ENCODE data around the gene SH2D6. TPM values are rescaled to one million over a fixed set of nuclear protein-coding genes. Genes with fewer than 3 reads are reported as not detected.
"Not testable (repeated sequence)": the region's sequence is repeated elsewhere in the genome, so short reads cannot be mapped to it uniquely, and the experiment has no call there.

SH2D6 gene
- polyA plus RNA-seq, 10 donors, result 0.21 to 1.2 (median 0.65) TPM

DNA sequence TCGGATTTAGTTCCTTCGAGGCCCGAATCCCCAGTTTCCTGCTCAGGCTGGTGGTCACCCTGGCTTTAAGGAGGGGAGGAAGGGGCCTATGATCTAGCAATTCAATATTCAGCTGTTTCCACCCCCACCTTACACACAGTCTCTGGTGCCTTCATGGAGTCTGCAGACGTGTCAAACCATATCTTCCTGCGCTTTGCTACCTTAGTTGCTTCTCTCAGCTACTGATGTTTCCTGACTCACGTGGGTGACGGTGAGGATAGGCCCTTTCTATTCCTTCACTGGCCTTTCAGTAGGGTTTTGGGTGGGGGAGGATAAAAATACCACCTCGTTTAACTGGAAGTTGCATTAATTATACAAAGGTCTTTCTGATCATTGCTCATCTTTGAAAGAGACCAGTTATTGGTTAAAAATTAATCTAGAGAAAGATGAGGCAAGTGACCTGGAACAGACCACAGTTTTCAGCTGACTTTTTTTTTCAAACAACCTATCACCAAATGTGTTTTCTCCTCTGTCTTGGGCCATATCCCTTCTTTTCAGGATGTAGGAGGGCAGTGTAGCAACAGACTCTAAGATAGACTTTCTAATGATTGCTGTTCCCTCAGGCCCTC is 49.7 kb downstream of the SH2D6 start:
- no peak for DNase-seq

DNA sequence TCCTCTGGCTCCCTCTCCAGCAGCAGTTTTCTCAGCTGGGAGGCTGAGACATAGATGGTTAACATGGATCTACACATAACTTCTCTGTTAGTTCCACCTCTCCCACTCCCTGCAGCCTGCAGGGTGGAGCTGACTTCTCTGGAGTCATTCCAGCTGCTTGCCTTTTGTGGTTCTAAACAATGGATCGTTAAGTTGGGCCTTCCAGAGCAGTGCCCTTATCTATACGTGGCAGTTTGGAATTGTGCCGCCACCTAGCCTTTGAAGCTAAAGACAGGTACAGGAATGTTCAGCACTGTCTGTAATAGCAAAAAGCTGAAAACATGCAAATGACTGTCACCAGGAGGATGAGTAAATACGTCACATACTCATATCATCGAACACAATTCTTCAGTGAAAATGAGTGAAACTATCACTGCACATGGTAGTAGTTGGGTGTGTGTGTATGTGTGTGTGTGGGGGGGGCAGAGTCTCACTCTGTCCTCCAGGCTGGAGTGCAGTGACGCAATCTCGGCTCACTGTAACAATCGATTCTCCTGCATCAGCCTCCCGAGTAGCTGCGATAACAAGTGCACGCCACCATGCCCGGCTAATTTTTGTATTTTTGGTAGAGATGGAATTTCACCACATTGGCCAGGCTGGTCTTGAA is 50.3 kb downstream of the SH2D6 start:
- DNase-seq, result peak in 2 of 3 donors; percentile 18 to 48

DNA sequence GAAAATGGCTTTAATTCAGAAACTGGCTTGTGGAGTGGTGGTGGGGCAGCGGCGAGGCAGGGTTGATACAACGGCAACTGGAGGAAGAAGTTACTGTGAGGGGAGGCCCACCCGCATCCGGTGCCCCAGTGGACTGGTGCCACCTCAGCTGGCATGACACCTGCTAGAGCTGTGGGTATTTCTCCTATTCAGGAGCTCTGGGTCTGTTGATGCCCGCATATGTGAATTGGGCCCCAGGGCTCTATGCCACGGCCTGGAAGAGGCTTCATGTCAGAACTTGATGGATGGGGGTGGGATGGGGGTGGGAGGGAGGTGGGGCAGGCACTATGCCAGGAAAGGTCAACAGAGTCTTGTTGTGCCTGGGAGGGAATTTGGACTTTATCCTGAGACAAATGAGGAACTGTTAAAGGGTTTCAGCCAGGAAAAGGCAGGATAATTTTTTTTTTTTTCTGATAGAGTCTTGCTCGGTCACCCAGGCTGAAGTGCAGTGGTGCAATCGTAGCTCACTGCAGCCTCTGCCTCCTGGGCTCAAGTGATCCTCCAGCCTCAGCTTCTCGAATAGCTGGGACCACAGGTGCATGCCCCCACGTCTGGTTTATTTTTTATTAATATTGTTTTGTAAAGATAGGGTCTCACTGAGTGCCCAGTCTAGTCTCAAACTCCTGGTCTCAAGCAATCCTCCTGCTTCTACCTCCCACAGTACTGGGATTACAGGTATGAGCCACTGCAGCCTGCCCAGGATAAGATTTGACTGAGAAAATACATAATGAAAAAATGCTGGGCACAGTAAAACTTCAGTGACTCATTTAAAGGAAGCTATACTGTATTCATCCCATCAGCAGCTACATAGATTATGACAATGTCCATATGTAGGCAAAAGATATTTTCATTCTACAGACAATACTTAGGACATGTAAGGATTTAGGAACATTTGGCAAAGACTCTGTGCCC is 52.6 kb downstream of the SH2D6 start:
- DNase-seq, result peak in 1 of 3 donors; percentile 24

DNA sequence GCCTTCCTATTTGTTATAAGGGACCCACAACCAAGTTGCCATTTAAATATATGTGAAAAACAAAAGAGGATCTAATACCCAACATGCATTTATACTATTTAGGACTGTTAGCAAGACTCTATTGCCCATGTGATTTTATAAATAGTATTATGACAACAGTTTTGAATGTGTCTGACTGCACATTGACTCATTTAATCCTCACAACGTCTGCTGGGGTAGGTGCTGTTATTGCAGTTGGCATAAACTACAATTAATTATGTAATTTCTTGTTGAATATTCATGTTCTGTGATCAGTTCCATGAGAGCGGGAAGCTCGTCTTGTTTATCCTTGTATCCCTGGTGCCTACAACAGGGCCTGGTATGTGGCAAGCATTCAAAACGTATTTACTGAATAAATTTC is 53.7 kb downstream of the SH2D6 start:
- DNase-seq, result no peak

DNA sequence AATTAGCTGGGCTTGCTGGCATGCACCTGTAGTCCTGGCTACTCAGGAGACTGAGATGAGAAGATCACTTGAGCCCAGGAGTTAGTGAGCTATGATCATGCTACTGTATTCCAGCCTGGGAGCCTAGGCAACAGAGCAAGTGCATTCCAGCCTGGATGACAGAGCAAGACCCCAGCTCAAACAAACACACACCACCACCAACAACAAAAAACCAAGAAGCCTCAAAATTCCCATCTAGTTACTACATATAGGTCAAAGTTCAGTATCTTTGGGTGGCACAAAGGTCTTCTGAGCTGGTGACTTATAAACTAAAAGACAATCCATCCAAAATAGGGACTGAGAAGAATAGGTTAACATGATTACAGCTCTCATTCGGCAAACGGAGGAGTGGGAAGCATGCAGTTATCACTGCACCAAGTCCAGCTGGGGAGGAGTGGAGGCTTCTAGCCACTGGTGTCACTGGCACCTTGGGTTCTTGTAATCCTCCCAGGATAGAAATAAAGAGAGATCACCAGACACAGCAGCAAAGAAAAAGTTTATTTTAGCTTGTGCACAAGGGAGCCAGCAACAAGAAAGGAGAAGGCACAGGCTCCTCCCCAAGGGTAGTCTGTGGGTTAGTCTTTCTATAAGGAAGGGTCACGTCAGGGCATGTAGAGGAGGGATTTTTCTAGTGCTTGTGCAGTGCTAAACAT is 57.4 kb downstream of the SH2D6 start:
- DNase-seq, result no peak

DNA sequence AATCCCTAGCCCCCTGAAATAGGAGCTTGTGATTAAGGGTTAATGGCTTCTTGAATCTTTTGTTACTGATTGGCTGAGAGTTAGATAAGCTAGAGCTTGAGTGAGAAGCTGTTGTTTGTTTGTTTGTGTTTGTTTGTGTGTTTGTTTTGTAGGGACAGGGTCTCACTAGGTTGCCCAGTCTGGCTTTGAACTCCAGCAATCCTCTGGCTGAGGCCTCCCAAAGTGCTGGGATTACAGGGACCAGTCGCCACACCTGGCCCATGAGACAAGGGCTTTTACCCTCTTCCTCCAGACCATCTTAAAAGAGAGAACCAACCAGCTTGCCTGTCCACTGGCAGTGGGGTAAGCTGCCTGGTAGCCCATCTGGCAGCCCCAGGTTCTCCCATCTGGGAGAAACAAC is 58.1 kb downstream of the SH2D6 start:
- DNase-seq, result no peak

DNA sequence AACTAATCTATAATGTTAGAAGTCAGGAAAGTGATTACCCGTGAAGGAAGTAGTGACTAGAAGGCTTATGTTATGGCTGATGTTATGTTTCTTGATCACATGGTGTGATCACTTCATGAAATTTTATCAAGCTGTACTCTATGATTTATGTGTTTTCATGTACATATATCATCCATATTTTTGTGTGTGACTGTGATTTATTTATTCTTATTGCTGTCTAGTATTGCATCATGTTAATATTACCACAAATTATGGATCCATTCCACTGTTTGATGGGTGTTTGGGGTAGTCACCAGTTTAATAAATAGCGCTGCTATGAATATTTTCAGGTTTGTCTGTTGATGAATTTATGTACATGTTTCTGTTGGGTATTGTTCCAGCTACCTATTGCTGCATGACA is 59.4 kb downstream of the SH2D6 start:
- no peak for DNase-seq

DNA sequence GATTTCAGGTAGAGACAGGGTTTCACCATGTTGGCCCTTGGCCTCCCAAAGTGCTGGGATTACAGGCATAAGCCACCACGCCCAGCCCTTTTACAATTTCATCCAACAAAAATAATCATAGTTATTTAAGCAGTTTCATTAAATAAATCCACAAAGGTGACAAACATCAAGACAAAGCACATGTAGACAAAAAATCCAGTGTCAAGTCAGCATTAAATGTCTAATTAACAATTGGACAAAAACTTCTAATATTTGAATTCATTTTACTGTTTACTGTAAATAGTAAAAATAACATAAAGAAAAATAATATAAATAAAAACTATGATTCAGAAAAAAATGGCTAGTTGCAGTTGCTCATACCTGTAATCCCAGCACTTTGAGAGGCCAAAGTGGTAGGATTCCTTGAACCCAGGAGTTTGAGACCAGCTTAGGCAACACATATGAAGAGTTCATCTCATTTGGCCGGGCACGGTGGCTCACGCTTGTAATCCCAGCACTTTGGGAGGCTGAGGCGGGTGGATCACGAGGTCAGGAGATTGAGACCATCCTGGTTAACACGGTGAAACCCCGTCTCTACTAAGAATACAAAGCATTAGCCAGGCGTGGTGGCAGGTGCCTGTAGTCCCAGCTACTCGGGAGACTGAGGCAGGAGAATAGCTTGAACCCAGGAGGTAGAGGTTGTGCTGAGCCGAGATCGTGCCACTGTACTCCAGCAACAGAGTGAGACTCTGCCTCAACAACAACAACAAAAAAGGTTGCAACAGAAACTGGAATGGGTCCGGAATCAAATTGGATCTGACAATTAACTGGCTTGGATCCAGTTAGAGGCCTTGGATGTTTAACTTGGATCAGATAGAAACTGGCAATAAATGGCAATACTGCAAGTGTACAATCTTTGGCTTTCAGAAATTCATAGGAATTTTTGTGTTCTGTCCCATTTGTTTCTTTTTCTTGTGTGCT is 63.6 kb downstream of the SH2D6 start:
- DNase-seq, result no peak

DNA sequence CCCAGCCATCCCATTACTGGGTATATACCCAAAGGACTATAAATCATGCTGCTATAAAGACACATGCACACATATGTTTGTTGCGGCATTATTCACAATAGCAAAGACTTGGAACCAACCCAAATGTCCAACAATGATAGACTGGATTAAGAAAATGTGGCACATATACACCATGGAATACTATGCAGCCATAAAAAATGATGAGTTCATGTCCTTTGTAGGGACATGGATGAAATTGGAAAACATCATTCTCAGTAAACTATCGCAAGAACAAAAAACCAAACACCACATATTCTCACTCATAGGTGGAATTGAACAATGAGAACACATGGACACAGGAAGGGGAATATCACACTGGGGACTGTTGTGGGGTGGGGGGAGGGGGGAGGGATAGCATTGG is 66.1 kb downstream of the SH2D6 start:
- not testable (repeated sequence) for DNase-seq

DNA sequence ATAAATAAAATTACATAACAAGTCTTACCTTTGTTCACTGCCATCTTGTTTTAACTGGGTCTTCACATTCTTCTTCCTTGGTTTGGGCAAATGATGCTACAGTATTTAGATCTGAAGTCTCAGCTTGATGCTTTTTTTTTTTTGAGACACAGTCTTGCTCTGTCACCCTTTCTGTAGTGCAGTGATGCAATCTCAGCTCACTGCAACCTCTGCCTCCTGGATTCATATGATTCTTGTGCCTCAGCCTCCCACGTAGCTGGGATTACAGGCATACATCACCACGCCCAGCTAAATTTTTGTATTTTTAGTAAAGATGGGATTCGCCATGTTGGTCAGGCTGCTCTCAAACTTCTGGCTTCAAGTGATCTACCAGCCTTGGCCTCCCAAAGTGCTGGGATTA is 67.3 kb downstream of the SH2D6 start:
- no peak for DNase-seq

Other genes starting within 250 kb of the SH2D6 start
- 10 to 100 TPM; 52.2 to 75.0 (median 67.5) TPM for gene TGOLN2, start 90.7 kb upstream of the SH2D6 start, polyA plus RNA-seq (ENCODE audit: insufficient read length in 10 of 10)
- gene RETSAT, start 64.2 kb upstream of the SH2D6 start, polyA plus RNA-seq (ENCODE audit: insufficient read length in 10 of 10), result 10 to 100 TPM; 12.1 to 17.8 (median 15.5) TPM
- 10 to 100 TPM; 11.1 to 21.3 (median 13.8) TPM for gene ELMOD3, start 63.9 kb upstream of the SH2D6 start, polyA plus RNA-seq (ENCODE audit: insufficient read length in 10 of 10)
- 10 to 100 TPM in 9 of 10 donors, 1 to 10 TPM in 1; 8.1 to 48.6 (median 20.4) TPM for gene CAPG, start 8.3 kb upstream of the SH2D6 start, polyA plus RNA-seq (ENCODE audit: insufficient read length in 10 of 10)
- gene MAT2A, start 120.5 kb downstream of the SH2D6 start, polyA plus RNA-seq (ENCODE audit: insufficient read length in 10 of 10), result 100 to 1,000 TPM; 153 to 268 (median 198) TPM
- gene GGCX, start 142.8 kb downstream of the SH2D6 start, polyA plus RNA-seq (ENCODE audit: insufficient read length in 10 of 10), result 10 to 100 TPM; 20.0 to 26.3 (median 23.5) TPM
- gene VAMP8, start 158.9 kb downstream of the SH2D6 start, polyA plus RNA-seq (ENCODE audit: insufficient read length in 10 of 10), result 10 to 100 TPM in 9 of 10 donors, 1 to 10 TPM in 1; 8.0 to 18.6 (median 13.2) TPM
- gene VAMP5, start 165.7 kb downstream of the SH2D6 start, polyA plus RNA-seq (ENCODE audit: insufficient read length in 10 of 10), result 10 to 100 TPM; 27.2 to 48.3 (median 36.8) TPM
- 10 to 100 TPM; 51.6 to 66.6 (median 57.7) TPM for gene RNF181, start 177.0 kb downstream of the SH2D6 start, polyA plus RNA-seq (ENCODE audit: insufficient read length in 10 of 10)
- gene TMEM150A, start 184.0 kb downstream of the SH2D6 start, polyA plus RNA-seq (ENCODE audit: insufficient read length in 10 of 10), result 10 to 100 TPM in 2 of 10 donors, 1 to 10 TPM in 8; 7.5 to 12.6 (median 8.4) TPM
- 10 to 100 TPM; 35.9 to 51.2 (median 43.6) TPM for gene C2orf68, start 193.4 kb downstream of the SH2D6 start, polyA plus RNA-seq (ENCODE audit: insufficient read length in 10 of 10)
- gene USP39, start 197.5 kb downstream of the SH2D6 start, polyA plus RNA-seq (ENCODE audit: insufficient read length in 10 of 10), result 10 to 100 TPM; 33.0 to 46.2 (median 42.5) TPM
- under 1 TPM in 2 of 10 donors, not detected in 8; 0.08 TPM for gene SFTPB, start 249.5 kb downstream of the SH2D6 start, polyA plus RNA-seq (ENCODE audit: insufficient read length in 10 of 10)

Data from muscle of back (tissue), 11 donors.